ENCODE results near the gene HTR3D. TPM values are rescaled to one million over a fixed set of nuclear protein-coding genes. Genes with fewer than 3 reads are reported as not detected.

HTR3D gene
- total RNA-seq, 1 experiment from 2014 or later: not detected

GRCh38 chr3:184045995-184046394 is 14.5 kb downstream of the HTR3D start (continued):
- TF ChIP-seq EZH2 (IDR thresholded peaks at IDR 0.05) (no peak), SP1 (IDR thresholded peaks at IDR 0.05; ENCODE audit: low read depth) (no peak), CBX3 (IDR thresholded peaks at IDR 0.05; ENCODE audit: low read depth) (no peak), CTCF (IDR thresholded peaks at IDR 0.05 in 2 of 3, conservative IDR thresholded peaks at IDR 0.05 in 1 of 3; ENCODE audit: borderline replicate concordance in 1 of 3, insufficient read depth in 1 of 3, low read depth in 2 of 3, low read length in 2 of 3) (no peak), RAD21 (IDR thresholded peaks at IDR 0.05; ENCODE audit: low read depth) (no peak), POLR2AphosphoS5 (IDR thresholded peaks at IDR 0.05; ENCODE audit: low read depth, low read length) (no peak)

GRCh38 chr3:184050217-184050847 is 18.8 kb downstream of the HTR3D start:
- BruUV-seq (replicated peaks): no TSS peak
- H3K9me3 ChIP-seq (ENCODE audit: control insufficient read depth in 1 of 2, insufficient read depth in 1 of 2, low read depth in 1 of 2, low read length in 2 of 2): no peaks in the 10 kb centered on the region
- ChIA-PET CTCF (no interaction called here), POLR2A (interaction anchor here (0.7 to 1.0 kb wide), 2 partner anchors 30 to 32 kb away, joined by 3 read pairs; partner anchors contain the start of gene ABCC5), RAD21 (ENCODE audit: low non-redundant PET in 1 of 2, low total read pairs in 2 of 2, uncharacterized antibody in 2 of 2, unreplicated experiment in 2 of 2) (no interaction called here)
- ATAC-seq: no peak
- H2AFZ ChIP-seq (ENCODE audit: low read depth, low read length, poor library complexity, severe bottlenecking): no peak overlapping the region
- H3K9me2 ChIP-seq (ENCODE audit: insufficient read depth): no peaks in the 10 kb centered on the region
- no peak overlapping the region for H3K27ac ChIP-seq (ENCODE audit: low read depth, low read length)
- no peak overlapping the region for H3K4me3 ChIP-seq (replicated peaks in 1 of 2; ENCODE audit: low read depth in 1 of 2, low read length in 2 of 2)
- H3K4me1 ChIP-seq (ENCODE audit: control insufficient read depth in 1 of 2, insufficient read depth in 2 of 2, low read length in 2 of 2): no peaks in the 10 kb centered on the region
- H3K9ac ChIP-seq (ENCODE audit: low read length): no peak overlapping the region
- no peaks in the 10 kb centered on the region for H3K27me3 ChIP-seq (ENCODE audit: insufficient read depth, low read length)
- no peaks in the 10 kb centered on the region for H3K79me2 ChIP-seq (ENCODE audit: insufficient read depth, low read length)
- no peaks in the 10 kb centered on the region for H3K36me3 ChIP-seq (ENCODE audit: control insufficient read depth in 1 of 2, insufficient read depth in 2 of 2, low read length in 2 of 2)
- intact Hi-C loops (cut with micrococcal nuclease): no loop called here
- no peak for DNase-seq (ENCODE audit: low read depth, low spot score)
- no peaks in the 10 kb centered on the region for H4K20me1 ChIP-seq (ENCODE audit: insufficient read depth)
- H3K4me2 ChIP-seq (ENCODE audit: low read length): no peak overlapping the region
- TF ChIP-seq ZNF274 (IDR thresholded peaks at IDR 0.05; ENCODE audit: low read depth, low read length) (no peak), CTCF (IDR thresholded peaks at IDR 0.05 in 2 of 3, conservative IDR thresholded peaks at IDR 0.05 in 1 of 3; ENCODE audit: borderline replicate concordance in 1 of 3, insufficient read depth in 1 of 3, low read depth in 2 of 3, low read length in 2 of 3) (no peak), SIN3A (IDR thresholded peaks at IDR 0.05; ENCODE audit: low read depth) (no peak), ZBTB33 (IDR thresholded peaks at IDR 0.05; ENCODE audit: extremely low read depth, insufficient replicate concordance, low read length) (no peak), REST (IDR thresholded peaks at IDR 0.05; ENCODE audit: low read depth) (no peak), ZFX (IDR thresholded peaks at IDR 0.05) (no peak), MAX (IDR thresholded peaks at IDR 0.05) (no peak), EGR1 (IDR thresholded peaks at IDR 0.05; ENCODE audit: low read depth) (no peak), EZH2phosphoT487 (IDR thresholded peaks at IDR 0.05; ENCODE audit: borderline replicate concordance) (no peak)

All from HCT116 (cell line).